K562 (cell line): ENCODE measurements around the gene ARFIP2. TPM values are rescaled to one million over a fixed set of nuclear protein-coding genes. Genes with fewer than 3 reads are reported as not detected.

Source experiments
- ATAC-seq: fragments of 200-7000 bp; cut with Tn5 transposase; 3 replicates; pipeline ENCODE4 v1.9.1; 2020; ENCODE audit warnings: moderate library complexity
- BruUV-seq: library from RNA; stranded (reverse); fragments of 400-500 nt; replicated peaks from 2 replicates; lab custom pipeline; 2021; lab: Mats Ljungman, UMichigan
- CTCF ChIA-PET: fragments of 300-600 bp; formaldehyde crosslinking; extraction: SDS; loops from one replicate; lab custom pipeline; 2021; ENCODE audit warnings: low intra/inter-chr PET ratio; lab: Yijun Ruan, JAX
- POLR2A ChIA-PET: fragments of 300-600, 350-650 bp; sonication (Branson Sonifier 250); formaldehyde crosslinking; extraction: SDS; loops from one replicate; lab custom pipeline; 2021; ENCODE audit warnings: antibody characterized with exemption, inconsistent platforms; lab: Yijun Ruan, JAX
- DNase-seq, 4 experiments: peaks; one replicate each; pipeline versions ENCODE4 v3.0.0 to v3.0.0-alpha.2; 2011 to 2018; ENCODE audit warnings: low spot score in 3 of 4, mixed read lengths in 3 of 4; ENCODE audit errors: extremely low read depth in 1 of 4
- FAIRE-seq: peaks from 2 replicates; lab custom pipeline; 2011; peaks lifted over from hg19 to GRCh38; lab: Jason Lieb, UNC
- H2AFZ ChIP-seq: 2 replicates; pipeline ENCODE4 v1.6.0; 2011; ENCODE audit warnings: low read depth, low read length, control low read depth, inconsistent platforms
- H3K27ac ChIP-seq: fragments of 200-600 bp; 3 replicates; pipeline ENCODE4 v1.8.0; 2011; ENCODE audit warnings: low read depth, mild to moderate bottlenecking, control low read depth, inconsistent platforms, low read length, moderate library complexity, mixed read lengths; ENCODE audit errors: extremely low read depth
- H3K27me3 ChIP-seq, 2 experiments: fragments of 300-600 bp in 1 of 2; 2 replicates in 1 of 2; 3 replicates in 1 of 2; pipeline versions ENCODE4 v1.6.0 to v1.8.0; 2011; ENCODE audit warnings: inconsistent platforms in 2 of 2, low read length in 2 of 2, mild to moderate bottlenecking in 1 of 2, mixed read lengths in 1 of 2, moderate library complexity in 1 of 2; ENCODE audit not compliant: control insufficient read depth in 2 of 2, insufficient read depth in 2 of 2
- H3K36me3 ChIP-seq: fragments of 300-600 bp; 3 replicates; pipeline ENCODE4 v1.8.0; 2011; ENCODE audit warnings: mild to moderate bottlenecking, low read length, inconsistent platforms; ENCODE audit not compliant: control insufficient read depth, insufficient read depth
- H3K4me1 ChIP-seq, 2 experiments: fragments of 200-600 bp in 1 of 2; replicated peaks in 1 of 2; 2 replicates in 1 of 2; 3 replicates in 1 of 2; pipeline versions ENCODE4 v1.5.1 to v1.8.0; 2011; ENCODE audit warnings: inconsistent platforms in 2 of 2, low read length in 2 of 2, mild to moderate bottlenecking in 1 of 2, mixed read lengths in 1 of 2, moderate library complexity in 1 of 2; ENCODE audit not compliant: control insufficient read depth in 2 of 2, insufficient read depth in 2 of 2
- H3K4me2 ChIP-seq: 2 replicates; pipeline ENCODE4 v1.6.1; 2011; ENCODE audit warnings: low read length, control low read depth, inconsistent platforms, mixed read lengths; ENCODE audit not compliant: insufficient read depth
- H3K4me3 ChIP-seq: fragments of 200-600 bp; sonication (generic), shearing (Covaris generic); 2 replicates; pipeline ENCODE4 v1.5.1; 2016; ENCODE audit warnings: control low read depth, inconsistent platforms
- H3K79me2 ChIP-seq: fragments of 200-600 bp; 3 replicates; pipeline ENCODE4 v1.8.0; 2011; ENCODE audit warnings: low read length, inconsistent platforms; ENCODE audit not compliant: control insufficient read depth, insufficient read depth
- H3K9ac ChIP-seq, 2 experiments: 2 replicates each; pipeline versions ENCODE4 v1.6.0 to v1.6.1; 2011; ENCODE audit warnings: low read depth in 2 of 2, low read length in 2 of 2, control low read depth in 1 of 2, inconsistent platforms in 1 of 2, mild to moderate bottlenecking in 1 of 2, mixed read lengths in 1 of 2; ENCODE audit not compliant: insufficient read depth in 1 of 2
- H3K9me1 ChIP-seq: one replicate; pipeline ENCODE4 v1.6.0; 2011; ENCODE audit warnings: inconsistent platforms, mild to moderate bottlenecking, low read length, moderate library complexity; ENCODE audit not compliant: control insufficient read depth, insufficient read depth
- H3K9me3 ChIP-seq: replicated peaks from 2 replicates; pipeline ENCODE4 v1.5.1; 2011; ENCODE audit warnings: low read depth, low read length, inconsistent platforms; ENCODE audit not compliant: control insufficient read depth, insufficient read depth
- H4K20me1 ChIP-seq: replicated peaks from 2 replicates; pipeline ENCODE4 v1.6.1; 2011; ENCODE audit warnings: low read length, inconsistent platforms, mixed read lengths; ENCODE audit not compliant: control insufficient read depth, insufficient read depth
- RBM39 ChIP-seq: fragments of 200-400 bp; formaldehyde crosslinking; optimal IDR thresholded peaks from 2 replicates; pipeline ENCODE3; 2018; ENCODE audit warnings: low read depth, low read length
- TOE1 ChIP-seq, 2 experiments: fragments of 450-650 bp in 1 of 2; sonication (generic) in 1 of 2; formaldehyde crosslinking in 1 of 2; IDR thresholded peaks; 2 replicates each; pipeline versions ENCODE4 v1.7.1 to v1.8.0; 2016 to 2022; ENCODE audit warnings: borderline replicate concordance in 2 of 2, mild to moderate bottlenecking in 2 of 2, antibody characterized with exemption in 1 of 2, inconsistent platforms in 1 of 2, low read depth in 1 of 2, missing genetic modification reagents in 1 of 2, moderate library complexity in 1 of 2
- WGBS: fragments of 100-300 bp; shearing (Covaris generic); methylation state at CpG from one replicate; pipeline ENCODE4 v1.1.6; 2016; ENCODE audit warnings: low coverage, mixed read lengths; ENCODE audit not compliant: insufficient coverage; ENCODE audit errors: missing lambda C conversion rate; 5-methylcytosine and 5-hydroxymethylcytosine counted together
- in situ Hi-C: fragments of 300-500 bp; cut with MboI; formaldehyde crosslinking; loops from 4 replicates; pipeline ENCODE4 v1.15.0; 2018; ENCODE audit warnings: inconsistent platforms, mixed read lengths
- intact Hi-C: fragments of 100-400 bp; cut with micrococcal nuclease; formaldehyde crosslinking; loops from 2 replicates; pipeline ENCODE4 v1.14.2; 2022
- polyA plus RNA-seq, 8 experiments: library from polyadenylated mRNA; depleted of rRNA in 4 of 8; stranded (reverse) in 5 of 8; unstranded in 3 of 8; fragments of >200 nt; fragmentation: Nextera tagmentation in 2 of 8; fragmentation: Illumina TruSeq in 1 of 8; extraction: Ambion mirVana in 2 of 8; extraction: Trizol in 1 of 8; gene quantifications; 2 replicates each; pipeline versions ENCODE4 v1.2.1 to v1.2.3, GENCODE V29; 2011 to 2014; ENCODE audit warnings: inconsistent platforms in 1 of 8, missing spikeins in 1 of 8
- total RNA-seq, 7 experiments: library from RNA; depleted of rRNA in 6 of 7; stranded (reverse); fragments of >200 nt in 6 of 7; fragmentation: Illumina TruSeq in 2 of 7; extraction: Trizol in 2 of 7; gene quantifications; 2 replicates each; pipeline versions ENCODE4 v1.2.1 to v1.2.3, GENCODE V29; 2011 to 2021; ENCODE audit warnings: low replicate concordance in 1 of 7
- TF ChIP-seq, protein P1 (sequence below), 2 experiments: IDR thresholded peaks in 1 of 2; conservative IDR thresholded peaks in 1 of 2; 2 replicates each; pipeline ENCODE4 v1.6.1; 2016; ENCODE audit warnings: low read depth in 2 of 2, mild to moderate bottlenecking in 1 of 2, missing compliant biosample characterization in 1 of 2, missing genetic modification characterization in 1 of 2, moderate library complexity in 1 of 2

Gene ARFIP2
- total and polyA plus RNA-seq, 9 of the 15 experiments (the other 6 are each of a cell fraction or from before 2014, with no cell fraction given), result 11.8 to 74.1 (median 41.0) TPM

DNA sequence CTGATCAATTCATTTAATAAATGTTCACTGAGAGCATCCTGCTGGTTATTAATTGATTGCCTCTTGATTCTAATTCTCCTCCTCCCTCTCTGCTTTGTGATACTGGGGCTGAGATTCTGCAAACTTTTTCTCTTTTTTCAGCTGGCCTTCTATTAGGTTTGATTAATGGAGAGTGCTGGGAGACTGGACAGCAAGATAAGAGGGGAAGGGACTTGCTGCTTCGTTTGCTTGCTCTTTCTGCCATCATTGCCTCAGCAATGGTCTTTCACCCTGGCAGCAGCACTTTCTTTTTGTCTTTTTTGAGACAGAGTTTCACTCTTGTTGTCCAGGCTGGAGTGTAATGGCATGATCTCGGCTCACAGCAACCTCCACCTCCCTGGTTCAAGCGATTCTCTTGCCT lies 23.0 kb upstream of the ARFIP2 start:
- POLR2A ChIA-PET, result interaction anchor here (1.3 to 2.3 kb wide), 2 partner anchors 9 to 11 kb away, joined by 3 to 6 read pairs; no protein-coding TSS in a partner anchor
- 68% methylated on average over 3 of the region's 3 CpGs for WGBS
- TF ChIP-seq RBM39 (no peak), TOE1 (IDR thresholded peaks at IDR 0.05; ENCODE audit: borderline replicate concordance) (no peak), TOE1 (CRISPR knock-in tag; IDR thresholded peaks at IDR 0.05; ENCODE audit: borderline replicate concordance, low read depth) (no peak)
- TF ChIP-seq, protein P1, sequence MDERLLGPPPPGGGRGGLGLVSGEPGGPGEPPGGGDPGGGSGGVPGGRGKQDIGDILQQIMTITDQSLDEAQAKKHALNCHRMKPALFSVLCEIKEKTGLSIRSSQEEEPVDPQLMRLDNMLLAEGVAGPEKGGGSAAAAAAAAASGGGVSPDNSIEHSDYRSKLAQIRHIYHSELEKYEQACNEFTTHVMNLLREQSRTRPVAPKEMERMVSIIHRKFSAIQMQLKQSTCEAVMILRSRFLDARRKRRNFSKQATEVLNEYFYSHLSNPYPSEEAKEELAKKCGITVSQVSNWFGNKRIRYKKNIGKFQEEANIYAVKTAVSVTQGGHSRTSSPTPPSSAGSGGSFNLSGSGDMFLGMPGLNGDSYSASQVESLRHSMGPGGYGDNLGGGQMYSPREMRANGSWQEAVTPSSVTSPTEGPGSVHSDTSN (CRISPR knock-in tag; IDR thresholded peaks at IDR 0.05; ENCODE audit: low read depth), result no peak
- TF ChIP-seq, protein P1 (tag; conservative IDR thresholded peaks at IDR 0.05; ENCODE audit: low read depth), result peak; percentile 77
- CTCF ChIA-PET, result interaction anchor here (3.0 kb wide), 1 partner anchor 125 kb away, joined by 12 read pairs; no protein-coding TSS in a partner anchor
- Histone ChIP-seq H3K9me3 (no peaks in the 10 kb centered on the region), H3K4me1 (no peaks in the 10 kb centered on the region), H4K20me1 (no peaks in the 10 kb centered on the region), H3K4me2 (no peak overlapping the region), H3K79me2 (no peaks in the 10 kb centered on the region), H3K4me3 (no peak overlapping the region), H3K9ac (no peak overlapping the region), H3K27me3 (no peaks in the 10 kb centered on the region), H3K36me3 (peaks cover 28% of the 10 kb centered on the region), H2AFZ (no peak overlapping the region), H3K27ac (no peak overlapping the region), H3K9me1 (no peaks in the 10 kb centered on the region)
- no TSS peak for BruUV-seq
- in situ Hi-C loops, result no loop called here
- no peak for FAIRE-seq
- no peak for DNase-seq
- ATAC-seq, result no peak
- intact Hi-C loops, result no loop called here
